ENCODE measurements around the gene RTN4R.
A peak's percentile ranks its signal among the peaks of the same experiment; 100 is the strongest.
"Not testable (repeated sequence)": the region's sequence is repeated elsewhere in the genome, so short reads cannot be mapped to it uniquely, and the experiment has no call there.

Gene RTN4R

DNA sequence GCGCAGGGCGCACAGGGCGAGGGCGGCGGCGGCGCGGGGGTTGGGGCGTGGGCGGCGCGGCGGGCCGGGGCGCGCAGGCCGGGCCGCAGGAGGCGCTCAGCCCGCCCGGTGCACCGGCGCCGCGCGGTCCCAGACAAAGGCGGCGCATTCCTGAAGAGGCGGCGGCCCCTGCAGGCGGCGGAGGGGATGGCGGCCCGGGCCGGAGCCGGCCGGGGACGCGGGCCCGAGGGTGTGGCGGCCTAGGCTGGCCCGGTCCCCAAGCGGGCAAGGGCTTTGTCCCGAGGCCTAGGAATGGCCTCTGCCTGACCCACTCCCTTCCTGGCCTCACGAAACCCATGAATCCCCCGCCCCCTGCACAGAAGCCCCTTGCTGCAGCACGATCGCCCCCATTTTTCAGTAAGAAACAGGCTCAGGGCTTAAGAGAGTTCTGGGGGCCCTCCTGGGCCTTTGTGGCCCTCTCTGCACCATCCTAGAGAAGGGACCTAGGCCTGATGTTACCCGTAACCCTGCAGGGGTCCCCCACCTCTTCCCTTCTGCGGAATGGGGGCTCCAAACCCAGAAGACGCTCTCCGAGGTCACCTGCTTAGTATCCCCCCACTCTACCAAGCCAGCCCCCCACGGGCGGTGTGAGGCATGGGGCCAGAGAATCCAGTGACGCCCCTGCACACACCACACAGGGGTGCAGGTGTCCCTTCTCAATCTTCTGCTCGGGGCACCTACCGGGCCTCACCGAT, at the start of gene RTN4R:
Gene RTN4R (minus strand): TSS at position 40 of the 734 bp plus-strand sequence. CDS start 226 bp downstream, outside the sequence.
- peak; percentile 18 to 46 for DNase-seq (ENCODE audit: low read depth in 1 of 2, low spot score in 1 of 2)

DNA sequence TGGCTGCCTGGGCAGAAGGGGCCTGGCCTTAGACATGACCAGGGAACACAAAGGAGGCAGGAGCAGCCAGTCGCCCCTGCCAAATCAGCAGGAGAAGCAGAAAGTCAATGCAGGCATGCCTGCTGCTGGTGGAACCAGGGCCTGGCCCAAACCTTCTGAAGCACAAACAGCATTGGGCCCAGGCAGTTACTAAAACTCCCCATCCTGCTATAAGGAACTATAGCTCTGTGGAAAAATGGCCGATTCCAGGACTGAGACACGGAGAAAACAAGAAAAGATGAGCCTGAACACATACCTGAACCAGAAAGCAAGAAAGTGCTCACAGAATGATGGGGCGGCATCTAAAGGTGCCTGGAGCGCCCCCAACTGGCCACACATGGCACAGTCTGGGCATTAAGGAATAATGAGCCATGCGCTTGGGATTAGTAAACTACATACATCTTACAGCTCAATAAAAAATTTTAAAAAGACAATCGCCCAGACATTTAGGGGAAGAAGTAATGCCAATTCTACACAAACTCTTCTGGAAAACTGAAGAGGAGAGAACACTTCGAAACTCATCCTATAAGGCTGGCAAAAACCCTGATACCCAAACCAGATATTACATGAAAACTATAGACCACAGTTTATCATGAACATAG, 49.4 kb upstream of the RTN4R start:
- DNase-seq (ENCODE audit: low read depth in 1 of 2, low spot score in 1 of 2): not testable (repeated sequence)

DNA sequence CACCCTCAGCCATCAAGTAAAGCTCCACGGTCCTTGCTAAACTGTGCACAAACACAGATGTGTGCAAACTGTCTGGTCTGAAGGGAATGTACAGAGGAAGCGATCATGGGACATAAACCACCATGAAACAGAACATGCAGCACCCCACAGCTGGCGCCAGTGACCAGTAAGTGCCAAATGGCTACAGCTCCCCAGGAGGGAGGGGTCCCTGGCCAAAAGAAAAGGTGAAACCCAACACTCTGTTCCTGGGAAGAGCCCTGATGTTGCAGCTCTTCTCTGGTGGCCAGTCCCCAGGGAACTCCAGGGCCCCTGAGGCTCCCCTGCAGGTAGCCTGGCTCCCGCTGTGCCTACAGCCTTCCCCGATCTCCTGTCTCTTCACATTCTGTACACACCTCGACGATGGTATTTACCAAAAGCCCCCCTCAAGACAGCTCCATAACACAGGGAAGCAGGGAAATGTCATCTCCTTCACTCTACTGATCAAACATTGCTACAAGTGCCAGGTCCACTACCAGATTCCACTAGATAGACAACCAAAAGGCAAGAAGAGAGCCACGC, 48.8 kb upstream of the RTN4R start:
- DNase-seq (ENCODE audit: low read depth in 1 of 2, low spot score in 1 of 2): no peak

DNA sequence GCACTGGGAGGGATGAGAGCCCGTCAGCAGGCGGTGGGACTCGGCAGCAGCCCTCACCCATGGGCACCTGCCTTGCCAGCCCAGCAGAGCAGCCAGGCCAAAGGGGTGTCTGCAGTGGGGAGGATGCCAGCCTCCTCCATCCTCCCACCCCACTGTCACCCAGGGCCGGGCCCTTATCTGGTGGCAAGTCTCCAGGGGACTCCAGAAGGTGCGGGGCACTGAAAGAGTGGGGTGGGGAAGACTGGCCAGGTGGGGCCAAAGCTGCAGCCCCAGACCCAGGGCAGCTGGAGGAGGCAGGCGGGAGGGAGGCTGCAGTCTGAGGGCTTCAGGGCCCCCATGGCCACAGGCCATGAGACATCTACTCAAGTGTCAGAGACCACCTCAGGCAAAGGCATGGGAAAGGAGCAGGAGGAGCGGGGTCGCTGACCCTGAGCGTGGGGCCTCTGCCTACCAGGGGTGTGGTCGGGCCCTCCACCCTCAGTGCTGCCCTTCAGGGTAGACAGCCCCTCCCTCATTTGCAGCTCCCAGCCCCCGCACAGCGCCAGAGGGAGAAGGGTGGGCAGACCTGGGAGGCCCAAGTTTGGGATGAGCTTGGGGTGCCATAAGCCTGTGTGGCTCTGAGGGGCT, 48.2 kb upstream of the RTN4R start:
- DNase-seq (ENCODE audit: low read depth in 1 of 2, low spot score in 1 of 2): no peak

- no peak for DNase-seq (ENCODE audit: low read depth in 1 of 2, low spot score in 1 of 2)
Measured at GRCh38 chr22:20315337-20316216, 47.5 kb upstream of the RTN4R start.

DNA sequence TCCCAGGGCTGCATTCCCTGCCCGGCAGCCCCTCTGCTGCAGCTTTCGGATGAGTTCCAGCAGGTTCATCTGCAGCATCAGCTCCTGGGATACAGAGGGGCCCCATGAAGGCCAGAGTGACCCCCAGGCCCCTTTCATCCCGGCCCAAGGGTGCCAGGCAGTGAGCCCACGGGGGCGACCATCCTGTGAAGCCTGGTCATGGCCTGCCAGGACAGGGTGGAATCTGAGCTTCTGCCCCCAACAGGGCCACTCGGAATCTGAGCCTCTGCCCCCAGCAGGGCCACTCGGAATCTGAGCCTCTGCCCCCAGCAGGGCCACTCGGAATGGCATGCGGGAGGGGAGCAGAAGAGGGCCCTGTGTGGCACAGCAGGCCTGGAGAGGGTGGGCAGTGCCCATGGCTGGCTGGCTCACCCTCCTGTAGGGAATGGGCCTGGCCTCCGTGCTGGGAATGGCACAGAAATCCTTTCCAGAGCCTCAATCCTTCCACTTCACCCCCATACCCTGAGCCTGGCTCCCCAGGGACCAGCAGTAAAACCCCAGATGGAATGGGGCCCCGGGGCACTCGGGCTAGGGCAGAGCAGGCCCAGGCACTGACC, 46.7 kb upstream of the RTN4R start:
- not testable (repeated sequence) for DNase-seq (ENCODE audit: low read depth in 1 of 2, low spot score in 1 of 2)

- not testable (repeated sequence) for DNase-seq (ENCODE audit: low read depth in 1 of 2, low spot score in 1 of 2)
Measured at GRCh38 chr22:20314206-20314605, 46.1 kb upstream of the RTN4R start.

- DNase-seq (ENCODE audit: low read depth in 1 of 2, low spot score in 1 of 2): not testable (repeated sequence)
Measured at GRCh38 chr22:20313306-20314077, 45.4 kb upstream of the RTN4R start.

GRCh38 chr22:20312396-20313191, 44.5 kb upstream of the RTN4R start:
- no peak for DNase-seq (ENCODE audit: low read depth in 1 of 2, low spot score in 1 of 2)

DNA sequence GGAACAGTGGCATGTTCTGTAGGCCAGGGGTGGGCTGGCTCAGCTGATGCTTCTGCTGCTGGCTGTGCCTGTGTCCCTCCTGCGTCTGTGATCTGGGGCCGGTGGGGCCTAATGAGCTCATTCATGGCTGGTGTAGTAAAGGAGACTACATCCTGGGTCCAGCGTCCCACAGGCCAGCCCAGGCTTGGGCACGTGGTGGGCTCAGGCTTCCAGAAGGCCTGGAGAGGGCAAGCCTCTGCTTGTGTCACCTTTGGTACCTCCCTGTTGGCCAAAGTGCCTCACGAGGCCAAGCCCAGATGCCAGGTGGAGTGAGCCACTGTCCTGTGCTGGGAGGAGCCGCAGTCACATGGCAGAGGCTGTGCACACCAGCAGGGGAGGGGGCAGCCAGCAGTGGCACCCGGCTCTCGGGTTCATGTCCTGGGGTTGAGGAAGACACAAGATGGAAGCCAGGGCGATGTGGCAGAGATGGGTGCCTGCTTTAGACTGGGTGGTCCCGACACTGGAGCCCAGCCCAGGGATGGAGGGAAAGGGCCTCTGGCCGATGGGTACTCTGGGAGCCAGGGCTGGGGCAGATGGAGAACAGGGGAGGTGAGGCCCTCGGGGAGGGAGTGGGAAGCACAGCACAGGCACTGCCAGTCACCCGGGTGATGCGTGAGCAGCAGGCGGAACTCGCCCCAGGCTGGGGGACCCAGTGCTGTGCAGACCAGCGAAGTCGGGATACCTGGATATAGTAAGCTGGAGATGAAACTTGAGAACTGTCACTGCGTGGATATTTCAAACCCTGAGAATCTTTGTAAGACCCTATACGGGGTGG, 43.3 kb upstream of the RTN4R start:
- DNase-seq (ENCODE audit: low read depth in 1 of 2, low spot score in 1 of 2): not testable (repeated sequence)

GRCh38 chr22:20310773-20311172, 42.7 kb upstream of the RTN4R start:
- DNase-seq (ENCODE audit: low read depth in 1 of 2, low spot score in 1 of 2): not testable (repeated sequence)

DNA sequence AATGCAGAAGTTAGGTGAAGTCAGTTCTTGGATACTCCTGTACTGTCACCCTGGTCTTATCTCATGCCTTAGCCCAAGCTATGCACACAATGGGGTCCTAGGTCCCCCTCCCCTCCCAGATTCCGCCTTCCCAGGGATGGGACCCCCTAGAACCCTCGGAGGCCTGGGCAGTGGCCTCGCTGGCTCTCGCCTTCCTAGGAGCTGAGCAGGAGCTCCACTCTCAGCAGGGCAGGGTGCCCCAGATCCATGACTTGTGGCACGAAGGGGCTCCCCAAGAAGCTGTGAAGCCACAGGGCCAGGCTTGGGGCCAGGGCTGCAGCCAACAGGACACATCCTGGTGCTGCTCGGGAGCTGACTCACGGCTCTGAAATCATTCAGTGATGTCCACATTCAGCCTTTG, 42.1 kb upstream of the RTN4R start:
- not testable (repeated sequence) for DNase-seq (ENCODE audit: low read depth in 1 of 2, low spot score in 1 of 2)

- DNase-seq (ENCODE audit: low read depth in 1 of 2, low spot score in 1 of 2): not testable (repeated sequence)
Measured at GRCh38 chr22:20308806-20309650, 40.9 kb upstream of the RTN4R start.

GRCh38 chr22:20307448-20308447, 39.6 kb upstream of the RTN4R start:
- not testable (repeated sequence) for DNase-seq (ENCODE audit: low read depth in 1 of 2, low spot score in 1 of 2)

DNA sequence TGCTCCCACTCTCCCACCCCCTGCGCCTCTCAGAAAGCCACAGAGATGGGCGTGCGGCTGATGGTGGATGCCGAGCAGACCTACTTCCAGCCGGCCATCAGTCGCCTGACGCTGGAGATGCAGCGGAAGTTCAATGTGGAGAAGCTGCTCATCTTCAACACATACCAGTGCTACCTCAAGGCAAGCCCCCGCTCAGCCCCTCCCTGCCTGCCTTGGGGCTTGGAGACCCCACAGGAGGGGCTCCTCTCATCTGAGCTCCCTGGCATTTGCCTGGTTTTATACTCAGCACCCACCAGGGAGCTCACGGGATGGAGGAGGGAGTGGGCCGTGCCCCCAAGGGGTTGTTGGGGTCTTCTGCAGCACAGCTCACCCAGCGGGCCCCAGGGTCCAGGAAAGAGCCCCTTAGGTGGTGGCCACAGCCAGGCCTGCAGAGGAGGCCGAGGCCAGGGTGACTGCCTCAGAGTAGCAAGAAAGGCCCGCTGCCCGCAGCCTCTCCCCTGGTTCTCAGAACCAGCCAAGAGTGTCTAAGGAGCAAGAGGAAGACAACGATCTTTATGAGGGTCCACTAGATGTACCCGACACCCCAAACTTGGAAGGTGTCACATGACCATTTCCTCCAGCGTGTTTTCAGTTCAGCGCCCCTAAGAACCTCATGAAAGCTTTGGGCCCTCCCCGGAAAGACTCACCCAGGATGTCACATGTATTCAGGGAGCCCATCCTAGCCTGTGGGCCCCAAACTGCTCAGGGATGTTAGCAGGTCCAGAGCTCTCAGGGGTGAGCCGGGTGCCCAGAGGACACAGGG, 38.7 kb upstream of the RTN4R start:
- not testable (repeated sequence) for DNase-seq (ENCODE audit: low read depth in 1 of 2, low spot score in 1 of 2)

Data from stimulated activated CD4-positive, alpha-beta T cell treated with anti-CD3 and anti-CD28 coated beads, Interleukin-15, amount 100 ng/mL, for 1 hour (primary cell).